GM18508 (cell line): ENCODE data around the gene DOCK1.

ENCODE experiments used
- ATAC-seq: cut with Tn5 transposase; IDR thresholded peaks from one replicate; pipeline ENCODE4 v1.9.1; 2021; ENCODE audit warnings: moderate number of reproducible peaks; ENCODE audit not compliant: insufficient read depth, unreplicated experiment

Gene DOCK1

DNA sequence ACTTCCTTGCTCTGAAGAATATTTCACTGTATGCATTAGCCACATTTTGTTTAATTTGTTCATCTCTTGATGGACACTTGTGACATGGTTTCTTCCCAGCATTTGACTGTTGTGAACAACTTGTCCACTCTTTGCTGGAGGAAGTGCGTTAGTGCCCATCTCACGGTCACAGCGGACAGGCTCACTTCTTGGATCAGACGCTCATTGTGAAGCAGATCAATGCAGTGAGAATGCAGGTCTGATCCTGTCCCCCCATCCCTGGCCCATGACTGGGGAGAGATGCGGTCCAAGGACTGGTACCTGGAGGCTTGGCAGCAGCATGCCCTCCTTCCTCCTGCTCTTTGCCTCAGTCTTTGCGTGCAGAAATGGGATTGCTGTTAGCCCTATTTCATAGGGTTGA lies 41.5 kb downstream of the DOCK1 start:
- ATAC-seq: no peak

DNA sequence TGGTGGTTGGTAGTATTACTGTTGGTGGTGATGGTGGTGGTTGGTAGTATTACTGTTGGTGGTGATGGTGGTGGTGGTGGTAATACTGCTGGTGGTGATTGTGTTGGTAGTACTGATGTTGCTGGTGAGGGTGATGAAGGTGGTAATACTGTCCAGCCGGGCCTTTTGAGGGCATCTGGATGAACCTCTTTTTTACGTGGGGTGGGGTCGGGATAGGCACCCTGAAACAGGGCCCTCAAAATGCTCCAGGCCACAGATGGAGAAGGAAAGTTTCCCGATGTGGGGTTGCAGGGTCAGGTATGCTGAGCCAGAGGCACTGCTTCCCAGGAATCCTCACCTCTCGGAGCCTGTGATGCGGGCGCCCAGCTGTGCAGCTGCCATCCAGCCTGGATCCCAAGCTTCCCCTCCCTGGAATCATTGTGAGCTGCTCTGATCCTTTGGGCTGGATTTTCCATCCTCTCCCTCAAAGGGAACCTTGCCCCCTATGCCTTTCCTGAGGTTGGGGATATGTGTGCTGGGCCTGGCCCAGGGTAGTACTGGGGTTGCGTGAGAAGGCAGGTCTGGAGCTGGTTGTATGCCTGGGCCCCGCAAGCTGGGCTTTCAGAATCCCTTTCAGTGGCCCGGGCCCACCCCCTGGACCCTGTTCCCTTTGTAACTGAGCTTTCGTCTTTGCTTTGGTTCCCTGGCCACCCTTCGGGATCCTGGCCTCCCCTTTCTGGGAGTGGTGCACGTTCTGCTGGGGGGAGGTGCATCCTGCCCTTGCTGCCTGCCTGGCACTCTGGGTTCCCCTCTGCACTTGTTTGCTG lies 43.3 kb downstream of the DOCK1 start:
- ATAC-seq: no peak

DNA sequence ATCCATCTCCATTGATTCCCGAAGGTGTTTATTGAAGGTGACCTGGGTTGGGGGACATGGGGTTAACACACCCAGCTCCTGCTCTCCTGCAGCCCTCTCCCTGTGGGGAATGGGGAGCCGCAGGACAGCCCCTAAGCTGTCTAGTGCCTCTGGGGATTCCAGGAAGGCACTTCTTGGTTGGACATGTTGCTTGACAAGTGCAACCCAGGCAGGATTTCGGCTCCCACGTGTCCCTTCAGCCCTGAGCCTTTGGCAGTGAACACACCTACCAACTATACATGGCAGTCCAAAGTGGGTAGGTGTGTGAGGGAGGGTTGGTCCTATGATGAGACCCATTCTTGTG lies 43.9 kb downstream of the DOCK1 start:
- no peak for ATAC-seq

DNA sequence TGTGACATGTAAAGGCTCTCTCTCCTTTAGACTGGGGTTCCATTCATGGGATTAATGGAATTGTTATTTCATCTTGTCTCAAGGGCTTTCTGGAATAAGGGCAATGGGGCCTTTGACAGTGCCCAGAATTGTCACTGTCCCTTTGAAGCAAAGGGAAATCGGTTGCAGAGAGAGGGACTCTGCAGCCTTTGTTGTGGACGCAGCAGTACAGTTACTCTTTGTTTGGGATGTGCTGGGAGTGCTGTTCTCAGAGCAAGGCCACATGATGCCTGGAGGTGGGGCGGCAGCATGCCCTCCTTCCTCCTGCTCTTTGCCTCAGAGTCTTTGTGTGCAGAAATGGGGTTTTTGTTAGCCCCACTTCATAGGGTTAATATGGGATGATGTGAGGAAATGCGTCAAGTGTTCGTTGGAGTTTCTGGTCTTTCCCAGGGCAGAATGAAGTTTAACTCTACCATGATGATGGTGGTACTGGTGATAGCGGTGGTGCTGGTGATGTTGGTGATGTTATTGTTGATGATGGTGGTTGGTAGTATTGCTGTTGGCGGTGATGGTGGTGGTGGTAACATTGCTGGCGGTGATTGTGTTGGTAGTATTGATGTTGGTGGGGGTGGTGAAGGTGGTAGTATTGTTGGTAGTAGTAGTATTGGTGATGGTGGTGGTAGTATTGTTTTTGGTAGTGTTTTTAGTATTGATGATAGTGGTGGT lies 45.3 kb downstream of the DOCK1 start:
- no peak for ATAC-seq

DNA sequence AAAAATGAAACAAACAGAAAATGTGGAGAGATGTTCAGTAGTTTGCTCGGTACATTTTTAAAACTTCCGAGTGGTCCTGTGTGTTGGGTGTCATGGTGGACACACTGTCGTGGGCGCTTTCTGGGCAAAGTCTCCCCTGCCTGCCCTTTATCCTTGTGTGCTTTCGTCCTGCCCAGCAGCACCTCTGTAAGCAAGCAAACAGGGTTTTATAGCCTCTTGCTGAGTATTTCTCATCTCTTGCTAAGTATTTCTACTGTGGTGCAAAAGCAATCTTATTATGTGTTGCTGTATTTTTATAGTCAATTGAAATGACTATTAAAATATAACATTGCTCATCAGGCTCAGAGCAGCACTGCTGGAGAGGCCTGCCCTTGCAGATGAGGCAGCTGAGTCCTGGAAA lies 48.7 kb downstream of the DOCK1 start:
- no peak for ATAC-seq

DNA sequence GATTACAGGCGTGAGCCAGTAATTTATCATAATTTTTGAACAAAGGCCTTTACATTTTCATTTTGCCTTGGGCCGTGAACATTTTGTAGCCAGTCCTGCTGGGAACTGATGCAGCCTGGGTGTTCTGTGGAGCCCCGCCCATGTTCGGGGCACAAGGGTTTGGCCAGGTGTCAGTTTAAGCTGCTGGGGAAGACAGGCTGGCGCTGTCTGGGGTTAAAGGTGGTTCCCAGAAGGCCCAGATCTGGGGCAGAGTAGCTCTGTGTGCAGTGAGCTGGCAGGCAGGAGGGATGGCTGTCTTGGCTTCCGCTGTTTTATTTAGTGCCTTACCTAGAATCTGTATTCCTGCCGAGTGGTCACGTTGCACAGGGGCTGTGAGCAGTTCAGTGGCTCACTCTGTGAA lies 50.2 kb downstream of the DOCK1 start:
- no peak for ATAC-seq

DNA sequence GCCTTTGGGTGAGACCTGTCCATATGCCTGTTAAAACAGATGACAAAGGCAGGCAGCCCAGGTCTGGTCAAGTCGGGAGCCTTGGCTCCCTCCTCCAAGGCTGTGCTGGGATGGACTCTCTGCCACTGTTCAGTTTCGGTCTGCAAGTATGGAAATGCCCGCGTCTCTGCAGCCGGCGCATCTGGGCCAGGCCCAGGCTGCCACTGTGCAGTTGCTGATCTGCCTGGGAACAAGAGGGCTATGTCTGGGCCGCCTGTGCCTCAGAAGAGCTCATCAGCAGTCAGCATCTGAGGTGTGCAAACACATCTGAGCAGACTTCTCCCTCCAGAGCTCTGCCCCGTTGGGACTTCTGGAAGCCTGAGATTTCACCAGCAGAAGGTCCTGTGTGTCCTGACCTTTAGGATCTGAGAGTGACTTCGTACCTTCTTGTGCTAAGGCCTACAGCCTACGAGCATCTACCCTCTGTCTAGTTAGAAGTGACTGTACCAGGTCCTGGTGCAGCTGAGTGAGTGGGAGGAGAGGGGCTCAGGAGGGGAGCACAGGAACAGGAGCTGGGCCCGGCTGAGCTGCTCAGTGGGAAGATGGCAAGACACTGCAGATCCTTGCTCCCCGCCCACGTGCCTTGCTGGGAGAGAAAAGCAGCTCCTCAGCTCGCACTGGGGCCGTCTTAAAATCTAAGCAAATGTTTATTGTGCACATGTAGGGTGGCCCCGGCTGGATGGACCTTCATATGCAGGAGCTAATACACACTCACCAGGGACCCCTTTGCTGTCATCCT lies 50.9 kb downstream of the DOCK1 start:
- no peak for ATAC-seq

DNA sequence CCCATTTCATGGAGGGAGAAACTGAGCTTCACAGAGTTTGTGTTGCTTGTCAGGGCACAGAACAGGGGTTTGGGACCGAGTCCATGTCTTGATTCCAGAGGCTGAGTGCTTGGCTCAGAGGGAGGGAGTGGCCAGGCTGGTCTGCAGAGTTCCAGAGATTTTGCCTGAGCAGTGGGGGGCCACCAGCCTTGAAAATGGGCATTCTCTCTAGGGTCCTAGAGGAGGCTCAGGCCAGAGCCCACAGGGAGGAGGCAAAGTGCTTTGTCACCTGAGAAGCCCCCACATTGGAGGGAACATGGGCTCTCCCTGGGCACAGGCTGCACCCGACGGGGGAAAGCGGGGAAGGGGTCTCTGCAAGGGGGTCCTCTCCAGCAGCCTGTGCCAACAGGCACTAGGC lies 51.5 kb downstream of the DOCK1 start:
- ATAC-seq: no peak

DNA sequence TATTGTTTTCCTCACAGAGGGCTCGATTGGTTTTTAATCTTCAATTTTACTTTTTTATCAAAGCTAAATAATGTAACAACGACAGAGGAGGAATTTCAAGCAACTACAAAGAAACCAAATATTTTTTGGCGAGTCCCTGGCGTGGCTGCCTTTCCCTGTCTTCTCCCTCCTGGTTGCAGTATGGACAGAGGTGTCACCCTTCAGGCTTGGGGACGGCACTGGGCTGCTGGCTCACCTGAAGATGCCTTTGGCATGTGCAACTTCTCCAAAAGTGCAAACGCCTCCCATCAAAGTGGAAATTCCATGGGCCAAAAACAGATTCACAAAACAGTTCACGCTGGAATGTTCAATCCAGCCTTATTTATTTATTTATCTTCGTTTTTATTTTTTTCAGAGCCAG lies 51.9 kb downstream of the DOCK1 start:
- ATAC-seq: no peak

DNA sequence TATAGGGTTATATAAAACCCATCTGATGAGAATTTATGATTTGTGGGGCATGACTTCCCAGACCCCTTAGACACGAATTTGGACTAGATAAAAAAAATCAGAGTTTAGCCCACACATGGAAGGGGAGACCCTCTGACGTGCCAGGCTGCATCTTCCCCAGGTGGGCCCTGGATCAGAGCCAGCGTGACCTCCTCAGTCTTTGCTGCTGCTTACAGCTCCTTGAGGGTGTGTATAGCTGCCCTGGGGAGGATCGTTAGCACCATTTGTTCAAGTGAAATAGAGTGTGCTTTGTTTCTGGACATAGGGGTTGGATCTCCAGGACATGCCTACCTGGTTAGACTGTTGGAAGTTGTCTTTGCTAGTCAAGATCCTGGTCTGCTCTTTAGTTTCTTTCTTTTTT lies 54.2 kb downstream of the DOCK1 start:
- ATAC-seq: no peak

DNA sequence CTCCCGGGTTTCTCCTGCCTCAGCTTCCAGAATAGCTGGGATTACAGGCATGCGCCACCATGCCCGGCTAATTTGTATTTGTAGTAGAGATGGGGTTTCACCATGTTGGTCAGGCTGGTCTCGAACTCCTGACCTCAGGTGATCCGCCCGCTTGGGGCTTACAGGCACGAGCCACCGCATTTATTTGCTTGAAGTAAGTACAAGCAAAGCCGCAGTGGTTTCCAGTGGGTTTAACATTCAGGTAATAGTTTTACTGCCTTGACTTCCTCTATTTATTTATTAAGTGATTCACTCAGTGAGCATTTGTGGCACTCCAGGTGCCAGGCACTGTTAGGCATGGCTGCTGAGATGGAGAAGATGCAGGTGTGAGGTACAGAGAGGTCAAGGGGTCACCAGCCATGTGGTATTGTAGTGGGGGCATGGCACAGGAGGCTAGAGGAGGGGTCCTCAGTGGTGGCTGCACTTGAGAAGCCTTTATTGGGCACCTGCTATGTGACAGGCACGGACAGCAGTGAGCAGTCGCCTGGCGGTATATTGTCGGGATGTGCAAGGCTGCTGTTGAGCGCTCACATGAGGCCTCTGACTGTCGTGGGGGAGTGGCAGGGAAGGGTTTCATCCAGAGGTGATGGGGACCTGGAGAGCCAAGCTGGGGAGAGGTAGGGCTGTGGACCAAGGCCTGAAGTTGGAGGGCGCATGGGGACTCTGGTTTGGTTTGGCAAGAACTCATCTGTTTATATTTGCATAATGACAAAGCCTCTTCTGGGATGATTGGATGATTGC lies 54.9 kb downstream of the DOCK1 start:
- ATAC-seq: no peak

DNA sequence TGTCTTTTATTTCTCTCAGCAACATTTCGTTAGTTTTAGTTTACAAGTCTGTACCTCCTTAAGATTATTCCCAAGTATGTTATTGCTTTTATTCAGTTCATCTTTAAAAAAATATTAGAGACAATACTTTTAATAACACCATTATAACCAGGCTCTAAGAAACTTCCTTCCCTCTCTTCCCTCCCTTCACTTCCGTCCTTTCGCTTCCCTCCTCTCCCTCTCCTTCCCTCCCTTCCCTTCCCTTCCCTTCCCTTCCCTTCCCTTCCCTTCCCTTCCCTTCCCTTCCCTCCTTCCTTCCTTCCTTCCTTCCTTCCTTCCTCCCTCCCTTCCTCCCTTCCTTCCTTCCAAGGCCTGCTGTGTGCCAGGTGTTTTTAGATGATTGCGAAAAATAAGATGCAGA lies 58.1 kb downstream of the DOCK1 start:
- no peak for ATAC-seq

DNA sequence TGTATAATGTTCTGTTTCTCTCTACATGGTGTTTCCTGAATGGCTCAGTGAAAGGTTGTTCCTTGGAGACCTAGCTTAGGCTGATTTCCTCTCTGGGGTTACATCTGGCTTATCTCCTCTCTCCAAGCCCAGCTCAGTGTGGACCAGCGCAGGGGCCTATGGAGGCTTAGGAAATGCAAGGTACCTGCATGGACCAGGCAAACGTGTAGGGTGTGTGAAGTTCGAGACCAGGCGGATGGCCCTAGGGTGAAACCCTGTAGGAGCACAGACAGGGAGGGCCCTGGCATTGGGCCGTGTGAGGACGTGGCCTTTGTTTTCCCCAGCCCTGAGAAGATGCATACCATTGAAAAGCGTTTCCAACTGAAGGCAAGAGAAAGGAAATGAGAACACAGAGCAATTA lies 59.0 kb downstream of the DOCK1 start:
- ATAC-seq: no peak

DNA sequence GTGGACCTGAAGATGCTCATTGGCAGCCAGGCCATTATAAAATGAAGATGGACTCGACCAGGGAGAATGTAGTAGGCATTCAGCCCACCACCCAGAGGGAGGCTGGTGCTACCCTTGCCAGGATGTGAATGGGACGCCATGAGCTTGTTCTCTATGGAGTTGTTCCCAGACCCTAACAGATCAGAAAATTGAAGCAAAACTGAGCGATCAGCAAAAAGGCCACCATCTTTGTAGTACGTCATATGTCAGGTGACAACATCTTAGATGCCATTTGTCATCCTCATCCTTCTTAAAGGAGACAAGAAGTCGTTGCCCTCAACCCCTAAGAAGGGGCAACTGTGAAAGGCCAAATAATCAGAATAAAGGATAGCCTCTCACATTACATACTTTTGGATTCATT lies 61.7 kb downstream of the DOCK1 start:
- no peak for ATAC-seq

DNA sequence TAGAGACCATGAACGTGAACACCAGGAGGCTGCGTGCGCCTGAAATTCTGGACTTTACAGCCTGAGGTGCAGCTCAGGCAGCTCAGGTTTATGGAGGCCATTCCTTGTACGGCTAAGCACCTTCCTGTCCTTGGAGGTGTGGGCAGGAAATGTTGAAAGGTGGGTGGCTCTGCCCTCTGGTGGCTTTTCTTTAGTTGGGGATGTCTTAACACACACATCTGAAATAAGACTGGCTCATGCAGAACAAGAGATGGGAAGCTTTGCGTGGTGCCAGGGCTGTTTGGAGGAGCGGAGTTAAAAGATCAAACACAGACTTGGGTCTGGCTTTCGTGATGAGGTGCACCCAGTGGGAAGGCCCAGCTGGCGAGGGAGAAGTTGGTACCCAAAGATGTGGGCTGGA lies 64.1 kb downstream of the DOCK1 start:
- ATAC-seq: no peak

DNA sequence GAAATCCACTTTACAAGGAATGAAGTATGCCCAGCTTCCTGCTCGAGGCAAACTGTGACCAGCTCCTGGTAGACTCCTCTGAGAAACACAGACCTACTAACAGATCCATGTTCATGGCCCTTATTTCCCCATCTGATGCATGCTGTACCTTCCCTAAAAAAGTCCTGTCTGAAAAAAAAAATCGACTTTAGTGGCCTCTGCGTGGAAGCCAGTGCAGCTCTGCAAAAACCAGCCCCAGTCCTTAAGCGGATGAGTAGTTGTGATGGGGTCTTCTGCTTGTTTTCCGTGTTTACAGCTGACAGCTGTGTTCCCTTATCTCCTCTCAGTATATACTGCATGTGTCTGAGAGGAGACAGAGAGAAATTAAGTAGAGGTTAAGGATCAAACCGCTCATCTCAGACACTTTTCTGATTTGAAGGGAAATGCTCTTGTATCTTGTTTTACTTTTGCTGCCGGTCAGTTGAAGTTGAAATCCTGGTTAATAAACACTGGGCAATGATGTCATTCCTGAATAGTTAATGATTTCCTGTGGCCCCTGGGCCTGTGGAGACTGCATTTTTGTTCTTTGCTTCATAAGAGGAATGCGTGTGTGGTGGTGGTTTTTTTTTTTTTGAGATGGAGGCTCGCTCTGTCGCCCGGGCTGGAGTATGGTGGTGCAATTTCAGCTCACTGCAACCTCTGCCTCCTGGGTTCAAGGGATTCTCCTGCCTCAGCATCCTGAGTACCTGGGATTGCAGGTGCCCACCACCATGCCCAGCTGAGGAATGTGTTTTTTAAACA lies 67.6 kb downstream of the DOCK1 start:
- ATAC-seq: no peak

DNA sequence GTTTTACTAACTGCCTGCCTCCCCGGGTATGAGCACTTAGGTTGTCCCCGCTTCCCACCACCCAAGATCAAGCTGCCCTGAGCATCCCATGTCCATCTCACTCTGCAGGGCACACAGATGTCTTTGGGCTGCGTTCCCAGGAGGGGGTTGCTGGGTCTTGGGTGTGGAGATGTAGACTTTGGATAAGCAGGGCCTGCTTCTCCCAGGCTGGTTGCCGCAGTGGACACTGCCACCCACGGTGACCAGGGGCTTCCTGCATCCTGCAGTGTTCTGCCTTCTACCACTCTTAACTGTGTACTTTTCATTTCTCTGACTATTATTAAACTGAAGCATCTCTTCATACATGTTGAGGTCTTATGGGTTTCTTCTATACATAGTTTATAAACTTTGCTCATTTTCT lies 70.0 kb downstream of the DOCK1 start:
- no peak for ATAC-seq

DNA sequence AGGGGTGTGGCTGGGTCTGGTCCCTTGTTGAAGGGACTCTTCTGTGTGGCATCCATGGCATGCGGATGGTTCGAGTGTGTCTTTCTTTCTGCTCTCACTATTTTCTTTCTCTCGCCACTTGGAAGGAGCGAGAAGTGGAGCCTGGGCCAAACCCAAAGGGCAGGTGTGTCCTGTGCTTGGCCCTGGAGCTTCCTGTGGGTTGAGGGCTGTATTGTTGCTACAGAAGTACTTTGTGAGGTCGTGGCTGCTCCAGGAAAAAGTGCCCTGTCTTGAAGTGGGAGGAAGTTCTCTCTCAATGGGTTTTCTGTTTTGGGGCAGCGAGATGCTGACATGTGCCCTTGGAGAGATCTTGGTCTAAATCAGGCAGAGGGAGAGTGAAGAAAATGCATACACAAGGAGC lies 72.0 kb downstream of the DOCK1 start:
- ATAC-seq: no peak

DNA sequence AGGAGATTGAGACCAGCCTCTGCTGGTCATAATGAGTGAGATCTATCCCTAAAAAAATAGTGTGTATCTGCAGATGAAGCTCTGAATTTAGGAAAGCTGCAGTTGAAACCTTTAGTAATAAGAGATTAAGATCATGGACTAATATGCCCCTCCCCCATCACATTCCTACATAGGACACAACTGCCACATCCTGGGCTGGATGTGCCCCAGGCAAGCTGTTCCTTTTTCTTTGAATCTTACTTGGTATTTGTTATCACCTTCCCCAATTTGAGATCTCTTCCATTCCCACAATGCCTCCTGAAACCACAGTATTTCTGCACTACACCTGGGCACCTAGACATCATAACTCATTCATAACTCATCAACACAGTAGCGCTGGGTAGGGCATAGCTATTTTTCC lies 74.1 kb downstream of the DOCK1 start:
- no peak for ATAC-seq

DNA sequence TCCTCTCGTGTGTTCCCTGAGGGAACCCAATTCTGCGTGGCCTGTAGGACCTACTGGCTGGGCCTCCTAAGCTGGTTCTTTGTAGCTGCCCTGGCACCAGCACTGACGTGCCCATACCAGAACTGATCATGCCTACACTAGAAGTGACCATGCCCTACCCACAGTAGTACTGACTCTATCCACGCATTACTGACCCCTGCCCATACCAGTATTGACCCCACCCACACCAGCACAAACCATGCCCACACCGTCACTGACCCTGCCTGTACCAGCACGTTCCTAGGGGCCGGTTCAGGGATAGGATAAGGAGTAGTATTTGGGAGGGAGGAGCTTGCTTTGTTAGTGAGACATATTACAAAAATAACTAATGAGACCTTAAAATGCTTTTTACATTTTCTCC lies 88.0 kb downstream of the DOCK1 start:
- ATAC-seq: no peak
